NCI-H460 (cell line): ENCODE measurements around the gene KIAA0232. TPM values are rescaled to one million over a fixed set of nuclear protein-coding genes. Genes with fewer than 3 reads are reported as not detected.

ENCODE experiments used
- DNase-seq: peaks from one replicate; pipeline ENCODE4 v3.0.0-alpha.2; 2016; ENCODE audit warnings: low read depth; ENCODE audit errors: extremely low read depth
- polyA plus RNA-seq: library from polyadenylated mRNA; depleted of rRNA; stranded (reverse); fragments of >200 nt; gene quantifications from 2 replicates; pipeline ENCODE4 v1.2.3, GENCODE V29; 2014; cell fraction: nucleus; rRNA removed
- total RNA-seq: library from RNA; depleted of rRNA; stranded (reverse); fragments of >200 nt; shearing (Covaris generic); gene quantifications from 2 replicates; pipeline ENCODE4 v1.2.3, GENCODE V29; 2014; rRNA removed

The KIAA0232 gene
- total RNA-seq = 7.9 and 12.0 TPM in 2 replicates
- polyA plus RNA-seq = 6.0 and 26.1 TPM in 2 replicates

- DNase-seq = peak; percentile 63
These were observed at the start of gene KIAA0232 for GRCh38 chr4:6782147-6782845. Gene KIAA0232 (plus strand): TSS chr4:6782727. CDS start chr4:6824454, 41,727 bp downstream.

- DNase-seq = no peak
These were observed 49.0 kb upstream of the KIAA0232 start for GRCh38 chr4:6733358-6734164.

GRCh38 chr4:6734165-6734786 lies 48.3 kb upstream of the KIAA0232 start:
- DNase-seq = no peak

- DNase-seq = no peak
These were observed 42.6 kb upstream of the KIAA0232 start for GRCh38 chr4:6739920-6740319.

- no peak for DNase-seq
These were observed 42.2 kb upstream of the KIAA0232 start for GRCh38 chr4:6740347-6740746.

GRCh38 chr4:6742507-6742906 lies 40.0 kb upstream of the KIAA0232 start:
- DNase-seq = no peak

GRCh38 chr4:6742989-6743388 lies 39.5 kb upstream of the KIAA0232 start:
- no peak for DNase-seq

- no peak for DNase-seq
These were observed 35.7 kb upstream of the KIAA0232 start for GRCh38 chr4:6746721-6747293.

GRCh38 chr4:6747294-6748051 lies 35.1 kb upstream of the KIAA0232 start:
- no peak for DNase-seq

- no peak for DNase-seq
These were observed 34.2 kb upstream of the KIAA0232 start for GRCh38 chr4:6748286-6748685.

- peak; percentile 11 for DNase-seq
These were observed 33.0 kb upstream of the KIAA0232 start for GRCh38 chr4:6749340-6750171.

- DNase-seq = no peak
These were observed 32.0 kb upstream of the KIAA0232 start for GRCh38 chr4:6750286-6751221.

GRCh38 chr4:6751611-6752485 lies 30.7 kb upstream of the KIAA0232 start:
- no peak for DNase-seq

- DNase-seq = no peak
These were observed 30.1 kb upstream of the KIAA0232 start for GRCh38 chr4:6752486-6752829.

GRCh38 chr4:6753103-6753560 lies 29.4 kb upstream of the KIAA0232 start:
- DNase-seq = no peak

- DNase-seq = no peak
These were observed 28.6 kb upstream of the KIAA0232 start for GRCh38 chr4:6753891-6754290.

- DNase-seq = no peak
These were observed 27.9 kb upstream of the KIAA0232 start for GRCh38 chr4:6754481-6755087.
